ENCODE results near the gene KCNJ12.
"Not testable (repeated sequence)": the region's sequence is repeated elsewhere in the genome, so short reads cannot be mapped to it uniquely, and the experiment has no call there.

KCNJ12 gene

DNA sequence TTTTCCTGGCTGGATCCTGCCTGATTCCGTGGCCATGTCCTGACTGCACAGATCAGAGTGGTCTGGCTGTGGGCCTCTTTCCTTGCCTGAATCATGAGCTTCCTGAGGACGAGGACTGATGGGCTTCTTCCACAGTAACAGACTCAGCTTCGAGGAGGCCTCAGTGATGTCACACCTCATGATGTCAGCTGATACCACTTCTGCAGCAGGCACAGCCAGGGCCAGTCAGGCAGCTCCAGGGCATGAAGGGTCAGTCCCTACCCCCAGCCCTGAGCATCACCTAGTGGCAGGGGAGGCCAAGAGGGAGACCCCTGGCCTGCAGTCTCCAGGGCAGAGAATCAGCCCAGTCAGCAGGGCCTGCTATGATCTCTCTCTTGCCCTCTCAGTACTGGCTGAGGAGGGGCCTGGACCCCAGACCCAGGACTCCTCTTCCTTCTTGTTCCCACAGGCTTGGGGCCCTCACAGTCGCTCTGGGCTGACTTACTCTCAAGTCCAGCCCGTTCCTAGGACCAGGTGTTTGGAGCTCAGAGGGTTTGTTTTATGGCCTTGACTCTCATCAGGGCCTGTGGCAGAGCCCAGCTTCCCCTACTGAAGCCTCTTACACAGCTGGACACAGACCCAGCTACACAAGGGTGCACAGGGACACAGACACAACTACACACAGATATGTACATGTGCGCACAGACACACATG is 26.7 kb upstream of the KCNJ12 start:
- DNase-seq: not testable (repeated sequence)

DNA sequence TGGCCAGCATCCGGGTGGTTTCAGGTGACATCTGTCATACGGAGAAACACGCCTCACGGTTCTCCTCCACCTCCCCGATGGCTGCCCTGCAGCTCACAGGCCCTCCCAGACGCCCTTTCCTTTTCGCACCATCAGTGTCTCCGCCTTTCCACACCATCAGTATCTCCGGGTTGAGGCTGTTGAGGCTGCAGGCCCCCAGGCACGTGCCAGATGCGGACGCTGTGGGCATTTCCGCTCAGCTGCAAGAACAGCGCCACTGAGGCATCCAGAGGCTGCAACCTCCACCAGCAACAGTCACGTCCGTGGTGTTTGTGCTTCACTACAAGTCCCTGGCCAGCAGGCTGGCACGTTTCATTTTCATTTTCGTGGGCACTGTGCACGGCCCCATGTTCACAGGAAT is 25.7 kb upstream of the KCNJ12 start:
- not testable (repeated sequence) for DNase-seq

DNA sequence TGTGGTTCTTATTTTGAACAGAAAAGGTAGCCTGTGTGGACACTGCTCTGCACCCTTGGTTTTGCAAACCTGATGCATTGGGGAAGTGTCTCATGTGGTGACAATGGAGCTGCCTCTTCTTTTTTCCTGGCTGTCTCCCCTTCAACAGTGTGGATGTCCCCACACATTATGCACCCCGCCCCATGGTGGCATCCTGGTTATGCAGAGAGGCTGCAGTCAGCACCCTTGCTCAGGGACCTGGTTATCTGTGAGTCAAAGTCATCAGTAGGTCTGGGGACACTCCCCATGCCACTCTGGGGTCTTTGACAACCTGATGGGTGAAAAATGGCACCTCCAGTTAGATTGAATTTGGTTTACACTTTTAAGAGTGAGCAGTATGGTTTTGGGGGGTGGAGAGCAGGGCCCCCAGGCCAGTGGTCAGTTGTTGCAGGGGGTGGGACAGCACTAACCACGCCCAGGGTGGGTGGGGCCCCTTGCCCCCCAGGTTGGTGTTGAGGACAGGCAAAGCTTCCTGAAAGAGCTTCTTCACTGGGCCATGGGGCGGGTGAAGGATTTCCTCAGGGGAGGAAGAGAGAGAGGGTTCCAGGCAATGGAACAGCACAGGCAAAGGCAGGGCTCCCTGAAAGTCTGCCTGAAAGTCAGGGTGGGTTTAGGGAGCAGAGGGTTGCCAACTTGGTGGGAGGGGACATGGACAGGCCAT is 24.6 kb upstream of the KCNJ12 start:
- DNase-seq: no peak

DNA sequence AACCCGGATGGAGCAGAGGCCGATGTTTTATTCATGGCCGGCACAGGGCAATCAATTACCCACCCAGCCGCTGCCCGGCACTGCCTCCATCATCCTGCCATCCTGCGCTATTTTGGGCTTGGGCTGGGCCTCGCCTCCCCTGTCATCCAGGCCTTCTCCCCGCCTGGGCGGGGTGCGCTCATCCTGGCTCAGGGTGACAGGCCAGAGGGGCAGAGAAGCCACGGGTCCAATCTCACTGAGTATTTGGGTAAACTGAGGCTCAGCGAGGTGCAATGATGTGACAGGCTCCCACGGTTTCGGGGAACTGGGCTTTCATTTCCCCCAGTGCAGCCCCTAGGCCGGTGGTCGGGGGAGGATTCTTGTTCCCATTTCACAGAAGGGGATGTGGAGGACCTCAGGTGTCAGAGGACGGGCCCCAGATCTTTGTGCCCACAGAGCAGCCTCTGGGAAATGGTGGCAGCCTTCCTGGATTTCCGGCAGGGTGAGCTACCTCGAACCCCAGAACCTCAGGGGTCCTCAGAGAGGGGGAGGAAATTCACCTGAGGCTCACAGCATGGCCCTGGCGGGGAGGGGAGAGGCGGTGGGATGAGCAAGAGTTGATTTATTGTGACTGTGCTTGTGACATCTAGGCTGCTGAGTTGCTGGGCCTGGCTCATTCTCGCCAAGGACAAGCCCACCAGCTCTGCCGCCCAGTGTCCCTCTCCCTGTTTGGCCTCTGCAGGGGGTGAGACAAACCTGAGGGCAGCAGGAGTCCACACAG is 23.8 kb upstream of the KCNJ12 start:
- no peak for DNase-seq

DNA sequence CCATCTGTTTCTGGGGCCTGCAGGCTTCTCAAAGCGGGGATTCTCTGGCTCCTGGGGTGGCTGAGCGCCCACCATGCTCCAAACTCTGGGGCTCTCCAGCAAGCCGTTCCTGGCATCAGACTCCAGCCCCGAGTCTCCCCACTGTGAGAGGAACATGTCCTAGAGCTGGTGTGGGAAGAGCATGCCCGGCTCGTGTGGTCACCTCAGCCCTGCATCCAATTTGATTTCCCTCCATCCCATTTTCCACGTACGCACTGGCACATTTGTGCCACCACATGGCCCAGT is 23.2 kb upstream of the KCNJ12 start:
- no peak for DNase-seq

DNA sequence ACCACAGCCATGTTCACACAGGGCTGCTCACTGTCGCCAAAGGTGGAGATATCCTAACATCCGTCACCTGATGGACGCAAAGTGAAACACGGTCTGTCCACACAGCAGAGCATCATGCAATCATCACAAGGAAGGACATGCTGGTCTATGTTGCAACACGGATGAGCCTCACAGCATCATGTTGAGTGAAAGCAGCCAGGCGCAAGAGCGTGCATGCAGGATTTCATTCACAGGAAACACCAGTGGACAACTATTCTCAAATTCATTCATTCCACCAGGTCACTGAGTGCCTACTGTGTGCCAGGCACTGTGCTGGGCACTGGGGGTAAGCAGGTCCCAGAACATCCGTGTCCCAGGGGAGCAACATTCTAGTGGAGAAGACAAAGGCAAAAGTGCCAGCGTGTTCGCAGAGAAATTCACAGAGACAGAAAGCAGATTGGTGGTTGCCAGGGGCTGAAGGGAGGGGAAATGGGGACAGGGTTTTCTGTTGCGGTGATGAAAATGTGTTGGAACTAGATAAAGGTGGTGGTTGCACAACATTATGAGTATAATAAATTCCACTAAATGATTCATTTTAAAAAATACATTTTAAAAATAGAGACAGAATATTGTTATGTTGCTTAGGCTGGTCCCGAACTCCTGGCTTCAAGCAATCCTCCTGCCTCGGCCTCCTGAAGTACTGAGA is 22.7 kb upstream of the KCNJ12 start:
- DNase-seq: no peak

DNA sequence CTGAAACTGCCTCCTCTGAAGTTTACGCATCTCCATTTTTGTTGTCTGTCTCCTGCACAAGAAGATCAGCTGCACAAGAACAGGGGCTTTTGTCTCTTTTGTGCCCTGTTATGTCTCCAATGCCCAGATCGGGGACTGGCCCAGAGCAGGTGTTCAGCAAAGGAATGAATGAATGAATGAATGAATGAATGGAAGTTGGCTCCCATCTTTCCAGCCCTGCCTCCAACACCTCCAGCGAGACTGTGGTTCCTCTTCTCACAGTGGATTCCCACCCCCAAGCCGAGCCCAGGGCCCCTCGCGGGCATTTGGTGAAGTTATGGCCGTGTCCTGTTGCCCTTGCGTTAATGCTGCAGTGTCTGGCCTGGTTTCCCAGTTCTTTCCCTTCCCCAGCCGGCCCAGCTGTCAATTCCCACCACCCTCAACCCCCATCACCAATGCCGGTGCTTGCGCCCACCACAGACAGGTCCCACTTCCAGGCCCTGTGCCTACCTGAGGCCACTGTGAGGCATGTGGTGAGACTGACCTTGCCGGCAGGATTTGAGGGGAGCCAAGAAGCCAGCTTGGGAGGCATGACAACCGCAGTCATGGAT is 21.3 kb upstream of the KCNJ12 start:
- DNase-seq: no peak

DNA sequence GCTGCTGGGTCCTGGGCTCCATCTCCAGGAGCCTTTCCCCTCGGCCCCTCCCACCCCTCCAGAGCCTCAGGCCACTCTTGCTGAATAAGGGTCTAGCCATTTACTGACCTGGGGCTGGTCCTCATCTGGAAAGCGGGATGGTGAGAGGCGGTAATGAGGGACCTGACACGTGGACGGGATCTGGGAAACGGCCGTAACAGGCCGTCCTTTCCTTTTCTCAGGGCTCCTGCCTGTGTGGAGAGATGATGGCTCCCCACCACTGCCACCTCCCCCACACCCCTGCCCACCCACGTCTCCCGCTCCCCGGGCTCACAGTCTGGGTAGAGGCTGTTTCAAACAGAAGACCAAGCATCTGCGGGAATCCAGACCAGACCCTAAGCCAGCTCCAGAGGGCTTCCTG is 20.6 kb upstream of the KCNJ12 start:
- DNase-seq: no peak

DNA sequence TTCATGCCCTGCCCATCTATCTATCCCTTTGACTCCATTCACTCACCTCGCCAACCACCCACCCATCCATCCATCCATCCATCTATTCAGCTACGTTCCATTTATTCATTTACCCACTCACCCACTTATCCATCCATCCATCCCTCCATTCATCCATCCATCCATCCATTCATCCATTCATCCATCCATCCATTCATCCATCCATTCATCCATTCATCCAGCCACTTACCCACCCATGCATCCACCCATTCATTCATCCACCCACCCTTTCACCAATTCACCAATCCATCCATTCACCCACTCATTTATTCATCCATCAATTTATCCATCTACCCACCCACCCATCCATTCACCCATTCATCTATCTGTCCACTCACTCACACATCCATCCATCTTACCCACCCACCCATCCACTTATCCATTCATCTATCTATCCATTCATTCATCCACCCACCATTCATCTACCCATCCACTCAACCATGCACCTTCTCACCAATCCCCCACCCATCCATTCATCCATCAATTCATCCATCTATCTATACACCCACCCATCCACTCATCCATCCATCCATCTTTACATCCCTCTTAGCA is 19.5 kb upstream of the KCNJ12 start:
- no peak for DNase-seq

DNA sequence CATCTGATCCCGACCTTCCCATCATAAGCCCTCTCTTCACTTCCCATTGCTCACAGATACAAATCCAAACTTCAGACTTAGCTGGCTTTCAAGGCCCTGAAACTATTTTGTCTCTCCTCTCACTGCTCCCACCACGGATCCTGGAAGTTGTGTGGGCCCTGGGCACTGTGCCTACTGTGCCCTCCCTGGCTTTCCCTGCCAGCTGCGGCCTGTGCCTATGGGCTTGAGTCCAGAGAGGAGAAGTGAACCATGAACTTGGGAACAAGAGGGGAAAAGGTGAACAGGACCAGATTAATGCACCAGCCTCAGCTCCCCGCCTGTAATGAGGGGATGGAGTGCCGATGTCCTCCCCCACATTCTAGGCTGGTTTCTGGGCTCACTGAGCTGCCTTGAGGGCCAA is 18.9 kb upstream of the KCNJ12 start:
- DNase-seq: no peak

DNA sequence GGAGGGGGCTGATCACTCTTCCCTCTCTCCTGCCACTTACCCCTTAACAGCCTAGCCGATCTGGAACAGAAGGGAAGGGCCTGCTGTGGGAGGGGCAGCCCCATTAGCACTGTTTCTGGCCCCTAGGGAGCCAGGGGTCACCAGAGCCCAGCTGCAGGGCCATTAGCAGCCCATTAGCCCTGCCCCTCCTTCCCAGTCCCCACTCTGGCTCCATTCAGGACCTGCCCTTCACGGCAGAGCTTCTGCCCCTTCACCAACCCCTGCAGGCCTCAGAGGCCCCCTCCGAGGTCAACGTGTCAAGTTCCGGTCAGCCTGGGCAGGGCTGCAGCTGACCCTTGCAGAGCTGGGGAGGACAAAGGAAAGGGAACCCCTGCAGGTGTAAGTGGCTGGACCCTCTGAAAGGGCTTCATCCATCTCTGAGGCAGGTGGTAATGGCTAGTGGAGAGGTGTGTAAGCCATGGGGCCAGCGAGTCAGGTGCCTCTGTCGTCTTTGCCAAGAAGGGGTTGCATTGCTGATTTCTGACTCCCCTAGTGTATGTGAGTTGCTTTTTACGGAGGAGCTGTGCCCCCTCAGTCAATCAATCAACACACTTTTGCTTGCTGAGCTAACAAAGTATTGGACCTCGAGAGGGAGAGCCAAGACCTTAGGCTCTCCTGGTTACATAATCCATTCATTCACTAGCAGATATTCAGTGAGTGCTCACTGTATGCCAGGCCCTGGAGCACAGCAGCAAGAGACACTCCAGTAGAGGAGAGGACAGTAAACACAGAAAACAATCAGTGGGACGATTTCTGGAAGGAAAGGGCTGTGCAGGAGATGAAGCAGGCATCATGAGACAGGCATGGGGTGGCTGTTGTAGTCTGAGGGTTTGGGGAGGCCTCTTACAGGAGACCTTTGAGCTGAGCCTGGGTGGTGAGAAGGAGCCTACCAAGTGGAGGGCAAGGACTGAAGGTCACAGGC is 18.2 kb upstream of the KCNJ12 start:
- DNase-seq: no peak

DNA sequence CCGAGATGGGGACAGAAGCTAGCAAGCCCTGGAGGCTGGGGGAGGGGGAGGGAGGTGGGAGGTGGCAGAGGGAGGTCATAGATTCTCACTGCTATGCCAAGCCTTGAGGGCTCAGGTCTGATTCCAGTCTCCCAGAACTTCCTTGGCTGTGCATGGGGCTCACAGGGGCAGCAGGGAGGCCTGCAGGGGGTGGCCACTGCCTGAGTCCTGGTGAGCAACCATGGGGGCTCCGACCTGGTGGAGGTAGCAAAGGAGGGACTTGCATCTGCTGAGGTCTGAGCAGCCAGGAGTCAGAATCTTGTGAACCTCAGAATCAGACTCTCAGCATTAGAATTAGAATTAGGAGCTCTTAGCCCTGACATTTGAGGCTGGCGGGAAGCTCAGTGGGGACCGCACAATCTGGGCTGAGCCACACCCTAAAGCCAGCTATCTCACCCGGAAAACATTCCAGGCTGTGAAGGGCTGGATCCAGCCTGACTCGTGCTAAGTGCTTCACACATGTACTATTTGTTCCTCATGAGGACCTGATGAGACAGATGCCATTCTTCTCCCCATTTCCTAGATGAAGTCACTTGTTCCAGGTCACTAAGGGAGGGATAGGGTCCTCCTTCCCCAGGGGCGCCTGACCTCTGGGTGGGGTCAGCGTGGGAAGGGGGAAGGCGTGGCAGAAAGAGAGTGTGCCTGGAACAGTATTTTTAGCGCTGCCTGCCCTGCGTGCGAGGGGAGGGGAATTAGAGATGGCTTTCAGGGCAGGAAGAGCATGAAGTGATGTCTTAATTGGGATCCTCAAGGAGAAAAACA is 17.3 kb upstream of the KCNJ12 start:
- DNase-seq: no peak

DNA sequence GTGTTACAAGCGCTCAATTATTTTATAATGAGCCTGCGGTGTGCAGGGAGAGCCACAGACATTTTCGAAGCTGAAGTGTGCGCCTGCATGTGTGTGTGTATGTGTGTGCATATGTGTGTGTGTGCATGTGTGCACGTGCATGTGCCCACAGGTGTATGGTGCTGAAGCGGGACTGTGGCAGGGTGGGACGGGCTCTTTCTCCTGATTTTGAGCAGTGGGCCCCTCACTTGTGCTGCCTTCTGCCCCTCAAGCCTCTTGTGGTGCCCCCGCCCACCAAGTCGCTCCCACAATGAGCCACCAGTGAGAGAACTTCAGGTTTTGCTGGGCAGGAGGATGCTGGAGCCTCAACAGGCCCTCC is 16.7 kb upstream of the KCNJ12 start:
- DNase-seq: no peak

DNA sequence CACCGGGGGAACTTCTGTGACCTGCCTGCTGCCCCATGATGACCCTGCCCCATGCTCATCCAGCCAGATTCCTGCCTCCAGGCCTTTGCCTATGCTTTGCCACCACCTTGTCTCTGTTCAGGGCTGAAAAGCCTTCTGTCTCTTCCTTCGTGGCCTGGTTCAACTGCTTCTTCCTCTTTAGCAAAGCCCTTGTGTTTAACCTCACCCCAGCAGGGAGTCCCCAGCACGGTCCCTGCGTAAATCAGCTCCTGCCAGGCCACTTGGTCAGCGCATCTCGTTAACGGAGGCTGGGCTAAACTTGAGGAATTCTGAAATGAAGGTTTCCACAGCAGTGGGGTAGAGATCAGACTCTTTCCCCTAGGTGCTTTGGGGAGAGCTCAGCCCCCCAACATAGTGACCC is 16.1 kb upstream of the KCNJ12 start:
- no peak for DNase-seq

DNA sequence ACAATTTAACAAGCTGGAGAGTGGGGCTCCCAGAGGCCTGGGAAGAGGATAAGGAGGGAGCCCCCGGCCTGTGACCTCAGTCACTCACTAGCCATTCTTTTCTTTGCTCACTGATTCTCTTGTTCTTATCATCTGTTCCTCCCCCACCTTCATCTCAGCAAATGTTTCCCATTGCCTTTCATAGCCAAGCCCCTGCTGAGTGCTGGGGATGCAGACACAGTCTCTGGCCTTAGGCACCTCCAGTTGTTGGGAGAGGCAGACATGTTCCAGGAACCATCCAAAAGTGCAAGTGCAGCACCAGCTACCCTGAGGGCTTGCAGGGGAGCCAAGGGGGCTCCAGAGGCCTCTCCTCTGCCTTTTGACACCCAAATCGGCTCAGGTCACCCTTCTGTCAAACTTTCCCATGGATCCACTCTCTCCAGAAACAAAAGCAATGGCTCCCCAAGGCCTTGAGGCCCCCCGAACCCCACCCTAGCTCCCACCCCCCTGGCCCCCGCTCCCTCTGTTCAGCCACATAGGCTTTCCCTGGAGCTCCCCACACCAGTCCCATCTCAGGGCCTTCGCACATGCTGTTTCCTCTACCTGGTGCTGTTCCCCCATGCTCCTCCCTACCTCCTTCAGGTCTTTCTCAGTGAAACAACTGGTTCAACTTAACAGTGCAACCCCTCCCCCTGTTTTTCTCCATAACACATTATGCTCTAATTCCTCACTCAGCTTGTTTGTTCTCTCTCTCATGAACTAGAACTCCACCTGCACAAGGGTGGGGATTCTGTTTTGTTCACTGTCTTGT is 14.9 kb upstream of the KCNJ12 start:
- DNase-seq: no peak

DNA sequence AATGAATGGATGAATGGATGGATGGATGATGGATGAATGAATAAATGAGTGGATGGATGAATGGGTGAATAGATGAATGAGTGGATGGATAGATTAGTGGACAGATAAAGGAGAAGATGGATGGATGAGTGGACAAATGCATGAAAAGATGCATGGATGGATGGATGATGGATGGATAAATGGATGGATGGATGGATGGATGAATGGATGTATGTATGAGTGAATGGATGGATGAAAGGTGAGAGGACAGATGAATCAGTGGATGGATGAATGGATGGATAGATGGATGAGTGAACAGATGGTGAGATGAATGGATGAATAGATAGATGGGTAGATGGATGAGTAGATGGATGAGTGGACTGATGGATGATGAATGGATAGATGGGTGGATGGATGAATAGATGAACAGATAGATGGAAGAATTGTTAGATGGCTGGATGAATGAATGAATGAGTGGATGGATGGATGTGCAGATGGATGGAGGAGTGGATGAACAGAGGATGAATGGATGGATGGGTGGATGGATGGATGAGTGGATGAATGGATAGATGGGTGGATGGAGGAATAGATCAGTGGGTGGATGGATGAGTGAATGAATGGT is 13.7 kb upstream of the KCNJ12 start:
- no peak for DNase-seq

DNA sequence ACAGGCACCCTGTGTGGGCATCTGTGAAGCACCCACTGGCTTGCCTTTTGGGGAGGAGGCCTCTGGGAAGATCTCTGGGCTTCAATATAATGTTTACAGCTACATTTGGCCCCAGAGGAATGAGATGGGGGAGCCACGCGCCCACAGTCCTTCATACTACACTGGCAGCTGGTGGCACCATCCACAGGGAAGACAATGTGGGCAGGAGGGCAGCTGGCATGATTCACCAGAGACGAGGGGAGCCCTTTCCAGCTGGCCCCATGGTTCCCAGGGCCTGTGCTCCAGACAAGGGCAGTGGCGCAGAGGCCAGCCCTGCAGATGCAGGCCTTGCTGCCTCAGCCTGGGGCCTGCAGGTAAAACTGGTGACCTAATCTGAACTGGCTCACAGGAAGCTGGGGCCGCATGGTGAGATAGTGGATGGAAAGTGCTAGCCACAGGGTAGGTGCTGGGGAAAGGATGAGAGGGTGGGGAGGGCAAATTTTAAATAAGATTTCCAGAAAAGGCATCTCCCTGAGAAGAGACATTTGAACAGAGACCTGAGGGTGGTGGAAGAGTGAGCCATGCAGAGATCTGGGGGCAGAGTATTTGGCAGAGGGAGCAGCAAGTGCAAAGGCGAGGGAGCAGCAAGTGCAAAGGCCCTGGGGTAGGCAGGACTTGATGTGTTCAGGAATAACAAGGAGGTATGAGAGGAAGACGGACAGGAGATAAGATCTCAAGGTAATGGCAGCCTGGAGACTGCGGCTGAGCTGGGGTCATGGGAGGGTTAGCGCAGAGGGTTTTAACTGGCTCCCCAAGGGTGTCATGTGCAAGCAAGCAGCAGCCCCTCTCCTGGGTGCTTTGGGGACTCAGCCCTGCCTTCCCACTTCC is 12.1 kb upstream of the KCNJ12 start:
- DNase-seq: no peak

DNA sequence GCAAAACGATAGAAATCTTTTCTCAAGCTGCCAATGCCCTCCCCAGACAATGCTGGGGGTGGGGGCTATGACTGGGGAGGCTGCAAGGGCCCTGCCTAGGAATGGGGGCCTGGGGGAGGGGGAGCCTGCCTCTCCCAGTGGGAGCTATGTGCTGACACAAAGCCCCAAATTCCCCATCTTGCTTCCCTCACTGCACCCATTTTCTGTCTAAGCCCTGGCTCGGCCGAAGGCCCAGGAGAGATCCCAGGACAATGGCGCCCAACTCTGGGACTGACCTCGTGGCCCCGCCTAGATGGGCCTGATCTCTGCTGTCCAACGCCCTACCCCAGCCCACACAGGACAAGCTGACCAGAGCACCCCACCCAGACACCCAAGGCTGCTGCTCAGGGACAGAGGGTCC is 11.1 kb upstream of the KCNJ12 start:
- no peak for DNase-seq

Data from NCI-H2171 treated with DMSO at 0.1 percent for 48 hours (cell line).